ENCODE results near the gene MAGI2.
"Not testable (repeated sequence)": the region's sequence is repeated elsewhere in the genome, so short reads cannot be mapped to it uniquely, and the experiment has no call there.

MAGI2 gene

DNA sequence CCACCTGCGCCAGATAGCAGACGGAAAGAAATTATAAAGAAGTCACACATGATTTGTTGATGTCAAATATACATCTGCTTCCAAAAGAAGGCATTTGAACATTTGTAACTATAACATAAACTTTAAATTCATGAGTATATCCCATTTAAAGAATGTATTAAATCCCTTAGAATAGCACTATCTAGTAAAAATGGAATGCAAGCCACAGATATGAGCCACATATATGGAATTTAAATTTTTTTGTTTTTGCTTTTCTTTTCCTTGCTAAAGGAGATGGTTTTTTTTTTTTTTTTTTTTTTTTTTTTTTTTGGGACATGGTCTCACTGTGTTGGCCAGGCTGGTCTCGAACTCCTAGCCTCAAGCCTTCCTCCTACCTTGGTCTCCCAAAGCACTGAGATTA, 924.1 kb downstream of the MAGI2 start:
- H3K9ac ChIP-seq (ENCODE audit: low read length) = no peak overlapping the region
- no peaks in the 10 kb centered on the region for H3K4me1 ChIP-seq (ENCODE audit: control insufficient read depth, insufficient read depth, low read length)
- H3K36me3 ChIP-seq (ENCODE audit: control insufficient read depth, insufficient read depth, low read length) = no peaks in the 10 kb centered on the region
- H3K4me3 ChIP-seq (ENCODE audit: low read length) = no peak overlapping the region
- no peak overlapping the region for H3K27ac ChIP-seq (ENCODE audit: low read depth, low read length)
- no peaks in the 10 kb centered on the region for H3K27me3 ChIP-seq (ENCODE audit: control insufficient read depth, insufficient read depth, low read length)

DNA sequence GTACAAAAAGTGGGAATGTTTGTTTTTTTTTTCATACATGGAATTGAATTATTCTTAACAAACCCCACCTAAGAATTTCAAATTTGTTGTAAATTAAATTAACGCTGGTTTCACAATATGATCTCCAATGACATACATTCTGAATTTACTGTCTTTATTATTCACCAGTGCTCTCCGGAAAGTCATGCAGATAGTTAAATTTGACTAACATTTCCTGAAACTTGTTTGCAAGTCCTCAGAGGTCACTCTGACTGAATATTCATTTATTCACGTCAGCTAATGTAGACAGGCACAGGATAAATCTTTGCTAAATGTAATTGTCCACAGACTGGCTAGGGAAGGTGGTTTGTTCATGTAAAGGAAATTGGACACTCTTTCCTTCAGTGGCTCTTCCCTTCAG, 924.5 kb downstream of the MAGI2 start:
- no peaks in the 10 kb centered on the region for H3K27me3 ChIP-seq (ENCODE audit: control insufficient read depth, insufficient read depth, low read length)

DNA sequence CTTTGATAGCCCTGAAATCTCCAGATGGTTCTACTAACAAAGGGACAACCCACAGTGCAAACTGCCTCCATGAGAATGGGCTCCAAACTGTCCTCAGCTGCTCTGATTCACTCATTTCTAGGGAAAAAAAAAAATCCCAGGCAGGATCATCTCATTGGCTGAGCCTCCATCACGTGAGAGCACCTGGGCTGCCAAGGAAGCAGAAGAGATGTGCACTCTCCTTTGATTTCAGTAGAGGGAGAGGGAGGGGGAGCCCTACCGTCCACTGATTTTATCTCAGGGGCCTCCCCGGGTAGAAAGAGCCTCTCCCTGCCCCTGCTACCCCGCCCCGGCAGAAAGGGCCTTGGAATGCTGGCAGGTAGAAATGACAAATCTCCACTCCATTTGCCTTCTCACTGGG, 929.5 kb downstream of the MAGI2 start:
- Histone ChIP-seq H3K27ac (ENCODE audit: low read depth, low read length) (no peak overlapping the region), H3K36me3 (ENCODE audit: control insufficient read depth, insufficient read depth, low read length) (no peaks in the 10 kb centered on the region), H3K4me1 (ENCODE audit: control insufficient read depth, insufficient read depth, low read length) (no peaks in the 10 kb centered on the region), H3K9ac (ENCODE audit: low read length) (no peak overlapping the region), H3K4me3 (ENCODE audit: low read length) (no peak overlapping the region), H3K27me3 (ENCODE audit: control insufficient read depth, insufficient read depth, low read length) (no peaks in the 10 kb centered on the region)

More for the DNA sequence above, 924.5 kb downstream of the MAGI2 start:
- Histone ChIP-seq H3K9ac (ENCODE audit: low read length) (no peak overlapping the region), H3K4me3 (ENCODE audit: low read length) (no peak overlapping the region), H3K4me1 (ENCODE audit: control insufficient read depth, insufficient read depth, low read length) (no peaks in the 10 kb centered on the region), H3K36me3 (ENCODE audit: control insufficient read depth, insufficient read depth, low read length) (no peaks in the 10 kb centered on the region), H3K27ac (ENCODE audit: low read depth, low read length) (no peak overlapping the region)

GRCh38 chr7:78521961-78522360, 931.5 kb downstream of the MAGI2 start:
- no peaks in the 10 kb centered on the region for H3K4me1 ChIP-seq (ENCODE audit: control insufficient read depth, insufficient read depth, low read length)
- no peak overlapping the region for H3K4me3 ChIP-seq (ENCODE audit: low read length)
- no peaks in the 10 kb centered on the region for H3K36me3 ChIP-seq (ENCODE audit: control insufficient read depth, insufficient read depth, low read length)
- no peak overlapping the region for H3K9ac ChIP-seq (ENCODE audit: low read length)
- no peaks in the 10 kb centered on the region for H3K27me3 ChIP-seq (ENCODE audit: control insufficient read depth, insufficient read depth, low read length)
- H3K27ac ChIP-seq (ENCODE audit: low read depth, low read length) = no peak overlapping the region

DNA sequence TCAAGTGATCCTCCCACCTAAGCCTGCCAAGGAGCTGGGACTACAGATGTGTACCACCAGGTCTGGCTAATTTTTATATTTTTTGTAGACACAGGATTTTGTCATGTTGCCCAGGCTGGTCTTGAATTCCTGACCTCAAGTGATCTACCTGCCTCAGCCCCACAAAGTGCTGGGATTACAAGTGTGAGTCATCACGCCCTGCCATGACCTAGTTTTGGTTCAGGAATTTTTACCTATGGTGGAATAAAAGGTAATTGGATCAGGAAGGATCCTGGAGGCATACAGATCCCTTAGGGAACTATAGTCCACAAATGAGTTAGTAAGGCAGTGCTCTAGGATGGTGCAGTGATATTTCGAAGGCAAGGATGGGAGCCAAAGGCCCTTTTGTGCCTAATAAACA, 937.0 kb downstream of the MAGI2 start:
- H3K27ac ChIP-seq (ENCODE audit: low read depth, low read length) = no peak overlapping the region
- H3K4me1 ChIP-seq (ENCODE audit: control insufficient read depth, insufficient read depth, low read length) = no peaks in the 10 kb centered on the region
- H3K36me3 ChIP-seq (ENCODE audit: control insufficient read depth, insufficient read depth, low read length) = no peaks in the 10 kb centered on the region
- no peak overlapping the region for H3K4me3 ChIP-seq (ENCODE audit: low read length)
- H3K27me3 ChIP-seq (ENCODE audit: control insufficient read depth, insufficient read depth, low read length) = no peaks in the 10 kb centered on the region
- H3K9ac ChIP-seq (ENCODE audit: low read length) = no peak overlapping the region

DNA sequence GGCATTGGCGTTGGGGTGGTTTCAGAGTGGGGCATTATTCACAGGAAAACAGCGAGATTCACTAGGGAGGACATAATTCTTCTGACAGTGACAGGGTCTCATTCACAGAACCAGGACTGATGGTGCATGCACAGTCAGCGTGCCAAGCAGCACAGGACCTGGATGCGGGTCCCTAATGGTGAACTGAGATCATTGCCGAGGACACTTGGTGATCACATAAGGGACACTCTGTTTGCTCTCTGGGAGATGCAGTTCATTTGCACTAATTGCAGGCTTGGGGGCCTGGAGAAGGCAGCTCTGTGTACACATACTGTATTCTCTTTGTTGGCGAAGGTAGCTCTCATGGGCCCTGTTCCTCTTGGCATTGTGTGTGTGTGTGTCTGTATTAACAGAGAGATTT, 938.8 kb downstream of the MAGI2 start:
- no peak overlapping the region for H3K4me3 ChIP-seq (ENCODE audit: low read length)
- H3K27me3 ChIP-seq (ENCODE audit: control insufficient read depth, insufficient read depth, low read length) = no peaks in the 10 kb centered on the region
- no peak overlapping the region for H3K9ac ChIP-seq (ENCODE audit: low read length)
- no peaks in the 10 kb centered on the region for H3K36me3 ChIP-seq (ENCODE audit: control insufficient read depth, insufficient read depth, low read length)
- no peaks in the 10 kb centered on the region for H3K4me1 ChIP-seq (ENCODE audit: control insufficient read depth, insufficient read depth, low read length)
- H3K27ac ChIP-seq (ENCODE audit: low read depth, low read length) = no peak overlapping the region

DNA sequence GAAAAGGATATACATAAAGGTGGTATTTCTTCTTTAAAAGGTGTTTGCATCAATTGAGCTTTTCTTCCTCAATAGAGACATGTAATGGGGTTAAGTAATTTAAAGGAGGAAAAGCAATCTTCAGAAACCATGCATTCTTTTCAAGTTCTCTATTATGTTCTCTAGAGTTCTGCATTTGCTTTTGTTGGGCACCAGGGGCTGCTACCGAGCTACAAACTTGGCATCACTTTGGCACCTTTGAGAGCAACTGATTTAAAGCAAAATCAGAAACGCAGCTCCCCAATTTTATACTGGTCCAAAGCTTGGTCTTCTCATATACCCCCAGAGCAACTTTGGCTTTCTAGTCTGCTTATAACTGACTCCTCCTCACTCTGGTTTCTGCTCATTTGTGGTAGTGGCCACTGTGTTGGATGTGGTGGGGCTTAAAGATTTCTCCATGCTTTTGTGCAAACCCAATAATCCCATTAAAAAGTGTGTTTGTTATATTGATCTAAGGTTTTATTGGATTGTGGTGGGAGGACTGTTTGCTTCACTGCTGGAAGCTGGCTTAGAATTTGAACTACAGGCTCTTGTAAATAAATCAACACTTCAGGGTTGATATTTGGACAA, 942.8 kb downstream of the MAGI2 start:
- Histone ChIP-seq H3K36me3 (ENCODE audit: control insufficient read depth, insufficient read depth, low read length) (no peaks in the 10 kb centered on the region), H3K4me1 (ENCODE audit: control insufficient read depth, insufficient read depth, low read length) (no peaks in the 10 kb centered on the region), H3K4me3 (ENCODE audit: low read length) (no peak overlapping the region), H3K27me3 (ENCODE audit: control insufficient read depth, insufficient read depth, low read length) (no peaks in the 10 kb centered on the region), H3K9ac (ENCODE audit: low read length) (no peak overlapping the region), H3K27ac (ENCODE audit: low read depth, low read length) (no peak overlapping the region)

GRCh38 chr7:78503301-78503700, 950.2 kb downstream of the MAGI2 start:
- not testable (repeated sequence) for H3K36me3 ChIP-seq (ENCODE audit: control insufficient read depth, insufficient read depth, low read length); H3K27ac ChIP-seq (ENCODE audit: low read depth, low read length); H3K4me3 ChIP-seq (ENCODE audit: low read length); H3K4me1 ChIP-seq (ENCODE audit: control insufficient read depth, insufficient read depth, low read length); H3K27me3 ChIP-seq (ENCODE audit: control insufficient read depth, insufficient read depth, low read length); H3K9ac ChIP-seq (ENCODE audit: low read length)

DNA sequence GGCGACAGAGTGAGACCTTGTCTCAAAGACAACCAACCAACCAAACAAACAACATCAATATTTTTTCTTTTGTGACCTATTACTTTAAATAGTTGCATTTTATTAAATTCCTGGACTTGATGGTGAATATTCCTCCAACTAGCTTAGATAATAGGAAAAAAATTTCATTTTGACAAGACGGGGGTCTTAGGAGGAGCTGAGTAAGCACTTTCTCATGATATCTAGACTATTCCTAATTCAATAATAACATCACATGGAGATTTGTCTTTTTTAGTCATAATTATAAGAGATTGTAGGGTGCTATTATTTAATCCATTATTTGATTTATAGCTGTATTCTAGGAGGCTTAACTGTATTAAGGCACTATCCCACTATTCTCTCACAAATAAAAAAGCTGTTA, 952.4 kb downstream of the MAGI2 start:
- H3K36me3 ChIP-seq (ENCODE audit: control insufficient read depth, insufficient read depth, low read length) = no peaks in the 10 kb centered on the region
- H3K4me3 ChIP-seq (ENCODE audit: low read length) = no peak overlapping the region
- no peak overlapping the region for H3K9ac ChIP-seq (ENCODE audit: low read length)
- H3K27me3 ChIP-seq (ENCODE audit: control insufficient read depth, insufficient read depth, low read length) = no peaks in the 10 kb centered on the region
- H3K27ac ChIP-seq (ENCODE audit: low read depth, low read length) = no peak overlapping the region
- no peaks in the 10 kb centered on the region for H3K4me1 ChIP-seq (ENCODE audit: control insufficient read depth, insufficient read depth, low read length)

- no peak overlapping the region for H3K9ac ChIP-seq (ENCODE audit: low read length)
- H3K27me3 ChIP-seq (ENCODE audit: control insufficient read depth, insufficient read depth, low read length) = no peaks in the 10 kb centered on the region
- H3K27ac ChIP-seq (ENCODE audit: low read depth, low read length) = no peak overlapping the region
- no peak overlapping the region for H3K4me3 ChIP-seq (ENCODE audit: low read length)
- H3K36me3 ChIP-seq (ENCODE audit: control insufficient read depth, insufficient read depth, low read length) = no peaks in the 10 kb centered on the region
- no peaks in the 10 kb centered on the region for H3K4me1 ChIP-seq (ENCODE audit: control insufficient read depth, insufficient read depth, low read length)
These were observed 953.5 kb downstream of the MAGI2 start for GRCh38 chr7:78499971-78500370.

DNA sequence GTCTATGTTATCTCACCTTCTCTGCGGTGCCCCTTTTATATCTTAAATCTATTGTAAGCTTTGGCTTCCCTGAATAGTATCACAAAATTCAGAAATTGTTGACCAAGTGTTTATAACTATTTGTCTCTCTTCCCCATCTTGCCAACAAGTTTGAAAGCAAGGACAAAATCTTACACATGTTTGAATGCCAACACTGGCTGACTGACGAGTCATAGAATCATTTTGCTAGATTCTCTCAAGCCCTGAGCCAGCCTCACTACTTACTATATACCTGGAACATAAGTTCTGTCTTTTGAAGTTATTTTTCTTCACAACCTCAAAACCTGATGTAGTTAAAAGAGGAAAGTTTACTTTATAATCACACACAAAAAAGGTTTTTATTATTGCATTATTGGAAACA, 954.2 kb downstream of the MAGI2 start:
- no peaks in the 10 kb centered on the region for H3K4me1 ChIP-seq (ENCODE audit: control insufficient read depth, insufficient read depth, low read length)
- no peaks in the 10 kb centered on the region for H3K27me3 ChIP-seq (ENCODE audit: control insufficient read depth, insufficient read depth, low read length)
- H3K4me3 ChIP-seq (ENCODE audit: low read length) = no peak overlapping the region
- no peak overlapping the region for H3K9ac ChIP-seq (ENCODE audit: low read length)
- H3K27ac ChIP-seq (ENCODE audit: low read depth, low read length) = no peak overlapping the region
- H3K36me3 ChIP-seq (ENCODE audit: control insufficient read depth, insufficient read depth, low read length) = no peaks in the 10 kb centered on the region

GRCh38 chr7:78497728-78498427, 955.6 kb downstream of the MAGI2 start:
- Histone ChIP-seq H3K4me3 (ENCODE audit: low read length) (no peak overlapping the region), H3K27me3 (ENCODE audit: control insufficient read depth, insufficient read depth, low read length) (no peaks in the 10 kb centered on the region)

GRCh38 chr7:78496096-78496630, 957.3 kb downstream of the MAGI2 start:
- Histone ChIP-seq H3K27ac (ENCODE audit: low read depth, low read length) (no peak overlapping the region), H3K4me3 (ENCODE audit: low read length) (no peak overlapping the region), H3K4me1 (ENCODE audit: control insufficient read depth, insufficient read depth, low read length) (no peaks in the 10 kb centered on the region), H3K27me3 (ENCODE audit: control insufficient read depth, insufficient read depth, low read length) (no peaks in the 10 kb centered on the region), H3K36me3 (ENCODE audit: control insufficient read depth, insufficient read depth, low read length) (no peaks in the 10 kb centered on the region), H3K9ac (ENCODE audit: low read length) (no peak overlapping the region)

More at GRCh38 chr7:78497728-78498427, 955.6 kb downstream of the MAGI2 start:
- no peaks in the 10 kb centered on the region for H3K36me3 ChIP-seq (ENCODE audit: control insufficient read depth, insufficient read depth, low read length)
- H3K27ac ChIP-seq (ENCODE audit: low read depth, low read length) = no peak overlapping the region
- no peak overlapping the region for H3K9ac ChIP-seq (ENCODE audit: low read length)
- H3K4me1 ChIP-seq (ENCODE audit: control insufficient read depth, insufficient read depth, low read length) = no peaks in the 10 kb centered on the region

Measured in rectal smooth muscle tissue (tissue), 1 donor.